ENCODE results near the gene ISCA1. TPM values are rescaled to one million over a fixed set of nuclear protein-coding genes. Genes with fewer than 3 reads are reported as not detected.

Gene ISCA1
- 20.6 TPM for total RNA-seq

DNA sequence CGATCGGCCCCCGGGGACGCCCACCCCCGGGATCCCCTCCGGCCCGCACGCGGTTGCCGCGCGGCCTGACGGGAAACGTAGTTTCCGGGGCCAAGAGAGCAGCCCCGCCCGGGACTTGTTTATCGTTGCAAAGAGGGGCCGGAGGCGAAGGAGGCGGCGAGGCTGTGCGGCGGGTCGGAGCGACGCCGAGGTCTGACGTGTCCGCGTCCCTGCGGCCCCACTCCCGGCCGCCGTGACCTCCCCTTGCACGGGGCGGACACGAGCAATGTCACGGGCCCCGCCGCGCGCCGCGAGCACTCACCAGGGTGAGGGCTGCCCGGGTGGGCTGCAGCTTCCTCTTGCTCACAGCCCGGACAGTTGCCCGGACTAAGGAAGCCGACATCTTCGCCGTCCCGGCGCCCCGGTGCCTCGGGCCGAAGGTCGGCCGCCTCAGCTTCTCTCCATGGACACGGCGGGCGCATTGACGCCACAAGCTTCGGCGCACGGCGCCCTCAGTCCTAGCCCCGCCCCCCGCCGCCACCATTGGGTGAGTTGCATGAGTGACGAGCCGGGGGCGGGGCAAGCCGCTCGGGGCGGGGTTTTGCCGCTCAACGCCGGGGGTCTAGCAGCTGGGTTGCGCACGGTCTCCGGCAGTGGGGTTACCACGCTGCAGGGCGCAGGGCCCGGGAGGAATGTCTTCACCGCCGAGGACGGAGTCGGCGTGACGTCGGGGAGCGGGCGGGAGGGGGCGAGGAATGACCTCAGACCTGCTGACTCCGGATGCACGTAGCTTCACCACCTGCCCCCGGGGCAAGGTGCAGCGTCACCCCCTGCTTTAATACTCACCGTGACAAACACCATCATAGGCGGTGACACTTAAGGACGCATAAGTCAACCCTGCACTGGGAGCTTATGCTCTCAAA, at the start of gene ISCA1:
TSS of gene ISCA1 (minus strand) at position 462 of the 902 bp plus-strand sequence. CDS start at position 382, 80 bp downstream.
- peak; percentile 94 to 98 for DNase-seq (ENCODE audit: low spot score in 2 of 2)
- H3K4me1 ChIP-seq: peaks cover 0 to 15% of the 10 kb centered on the region in 2 donors
- H3K9me3 ChIP-seq: no peaks in the 10 kb centered on the region
- H3K36me3 ChIP-seq: no peaks in the 10 kb centered on the region
- intact Hi-C loops (cut with DNase I): loop anchor here (1.0 to 5.0 kb wide), 5 partner anchors 72 to 1430 kb away; partner anchors contain the start of genes AGTPBP1, NAA35 and TUT7
- H3K27ac ChIP-seq: peak within 1 kb of the TSS; percentile 91 to 98
- TF ChIP-seq, protein P1, sequence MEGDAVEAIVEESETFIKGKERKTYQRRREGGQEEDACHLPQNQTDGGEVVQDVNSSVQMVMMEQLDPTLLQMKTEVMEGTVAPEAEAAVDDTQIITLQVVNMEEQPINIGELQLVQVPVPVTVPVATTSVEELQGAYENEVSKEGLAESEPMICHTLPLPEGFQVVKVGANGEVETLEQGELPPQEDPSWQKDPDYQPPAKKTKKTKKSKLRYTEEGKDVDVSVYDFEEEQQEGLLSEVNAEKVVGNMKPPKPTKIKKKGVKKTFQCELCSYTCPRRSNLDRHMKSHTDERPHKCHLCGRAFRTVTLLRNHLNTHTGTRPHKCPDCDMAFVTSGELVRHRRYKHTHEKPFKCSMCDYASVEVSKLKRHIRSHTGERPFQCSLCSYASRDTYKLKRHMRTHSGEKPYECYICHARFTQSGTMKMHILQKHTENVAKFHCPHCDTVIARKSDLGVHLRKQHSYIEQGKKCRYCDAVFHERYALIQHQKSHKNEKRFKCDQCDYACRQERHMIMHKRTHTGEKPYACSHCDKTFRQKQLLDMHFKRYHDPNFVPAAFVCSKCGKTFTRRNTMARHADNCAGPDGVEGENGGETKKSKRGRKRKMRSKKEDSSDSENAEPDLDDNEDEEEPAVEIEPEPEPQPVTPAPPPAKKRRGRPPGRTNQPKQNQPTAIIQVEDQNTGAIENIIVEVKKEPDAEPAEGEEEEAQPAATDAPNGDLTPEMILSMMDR (IDR thresholded peaks at IDR 0.05): no peak
- peak within 1 kb of the TSS; percentile 68 to 81 for H3K4me3 ChIP-seq
- H3K27me3 ChIP-seq: no peaks in the 10 kb centered on the region

DNA sequence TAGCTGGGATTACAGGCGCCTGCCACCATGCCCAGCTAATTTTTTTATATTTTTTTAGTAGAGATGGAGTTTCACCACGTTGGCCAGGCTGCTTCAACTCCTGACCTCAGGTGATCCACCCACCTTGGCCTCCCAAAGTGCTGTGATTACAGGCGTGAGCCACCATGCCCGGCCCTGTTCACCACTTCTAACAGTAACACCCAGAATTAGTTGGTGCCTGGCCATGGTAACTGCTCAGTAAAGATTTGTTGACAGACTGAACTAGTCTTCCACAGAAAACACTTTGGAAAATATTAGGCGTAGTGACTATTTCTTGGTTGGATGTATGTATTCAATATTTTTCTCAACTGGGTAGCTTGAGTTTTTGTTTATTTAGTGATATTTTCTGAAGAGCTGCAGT, 47.8 kb upstream of the ISCA1 start:
- H3K27ac ChIP-seq: no peak overlapping the region
- H3K4me3 ChIP-seq: no peak overlapping the region
- H3K36me3 ChIP-seq: peaks cover 38 to 53% of the 10 kb centered on the region in 2 donors
- no peaks in the 10 kb centered on the region for H3K9me3 ChIP-seq
- no peak for DNase-seq (ENCODE audit: low spot score in 2 of 2)
- TF ChIP-seq, protein P1 (IDR thresholded peaks at IDR 0.05): no peak
- H3K27me3 ChIP-seq: no peaks in the 10 kb centered on the region
- intact Hi-C loops (cut with DNase I): no loop called here
- no peaks in the 10 kb centered on the region for H3K4me1 ChIP-seq

DNA sequence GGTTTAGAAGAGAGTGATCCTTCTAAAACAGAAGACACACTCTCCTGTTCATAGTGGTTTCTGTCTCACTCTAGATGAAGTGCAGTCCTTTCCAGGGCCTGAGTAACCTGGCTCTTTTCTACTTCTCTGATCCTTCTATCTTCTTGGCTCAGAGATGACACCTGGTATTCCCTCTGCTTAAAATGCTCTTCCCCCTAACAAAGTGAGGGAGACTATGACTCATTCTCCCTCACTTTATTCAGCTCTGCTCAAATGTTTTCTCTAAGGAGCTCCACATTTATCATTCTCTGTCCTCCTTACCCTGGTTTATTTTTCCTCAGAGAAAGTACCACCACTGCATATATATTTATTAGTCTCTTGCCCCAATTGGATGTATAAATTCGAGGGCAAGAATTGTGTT, 47.3 kb upstream of the ISCA1 start:
- no peak overlapping the region for H3K27ac ChIP-seq
- H3K9me3 ChIP-seq: no peaks in the 10 kb centered on the region
- intact Hi-C loops (cut with DNase I): no loop called here
- H3K4me3 ChIP-seq: no peak overlapping the region
- no peak for DNase-seq (ENCODE audit: low spot score in 2 of 2)
- H3K27me3 ChIP-seq: no peaks in the 10 kb centered on the region
- H3K4me1 ChIP-seq: no peaks in the 10 kb centered on the region
- TF ChIP-seq, protein P1 (IDR thresholded peaks at IDR 0.05): no peak
- peaks cover 38 to 53% of the 10 kb centered on the region in 2 donors for H3K36me3 ChIP-seq

DNA sequence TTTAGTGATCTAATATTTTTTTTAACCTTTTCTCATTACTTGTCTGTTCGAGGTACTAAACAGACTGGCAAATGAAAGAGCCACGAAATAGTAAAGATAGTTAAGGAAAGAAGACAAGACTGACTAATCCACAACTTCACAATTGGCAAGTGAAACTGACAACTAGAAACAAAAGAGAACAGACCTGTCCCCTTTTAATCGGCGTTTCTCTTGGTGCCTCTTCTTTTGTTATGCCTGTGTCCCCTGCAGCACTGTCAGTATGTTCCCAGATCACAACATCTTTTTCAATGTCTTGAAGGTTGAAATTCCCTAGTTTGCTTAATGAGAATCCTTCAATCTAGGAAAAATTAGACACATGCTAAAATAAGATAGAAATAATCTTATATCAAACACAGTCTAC, 45.8 kb upstream of the ISCA1 start:
- TF ChIP-seq, protein P1 (IDR thresholded peaks at IDR 0.05): no peak
- Histone ChIP-seq H3K4me3 (no peak overlapping the region), H3K4me1 (no peaks in the 10 kb centered on the region), H3K27ac (no peak overlapping the region), H3K9me3 (no peaks in the 10 kb centered on the region), H3K36me3 (peaks cover 49 to 59% of the 10 kb centered on the region in 2 donors), H3K27me3 (no peaks in the 10 kb centered on the region)
- intact Hi-C loops (cut with DNase I): no loop called here
- DNase-seq (ENCODE audit: low spot score in 2 of 2): no peak

DNA sequence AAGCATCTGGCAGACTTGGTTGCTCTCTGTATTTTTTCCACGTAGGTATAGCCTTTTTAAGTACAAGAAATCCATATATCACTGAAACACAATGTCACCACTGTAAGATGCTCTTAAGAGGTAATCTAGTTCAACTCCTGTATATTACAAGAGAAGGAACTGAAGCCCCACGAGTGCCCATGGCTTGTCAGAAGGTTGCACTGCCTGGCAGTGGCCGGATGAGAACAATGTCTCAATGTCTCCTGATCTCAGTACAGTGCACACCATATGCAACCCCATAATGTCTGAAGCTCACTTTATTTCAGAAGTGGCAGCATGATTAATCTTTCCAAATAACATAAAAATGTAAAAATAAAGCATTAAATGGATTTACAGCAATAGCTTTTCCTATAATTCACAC, 44.2 kb upstream of the ISCA1 start:
- peaks cover 57 to 74% of the 10 kb centered on the region in 2 donors for H3K36me3 ChIP-seq
- no peak for DNase-seq (ENCODE audit: low spot score in 2 of 2)
- H3K9me3 ChIP-seq: no peaks in the 10 kb centered on the region
- H3K4me3 ChIP-seq: no peak overlapping the region
- no peaks in the 10 kb centered on the region for H3K4me1 ChIP-seq
- TF ChIP-seq, protein P1 (IDR thresholded peaks at IDR 0.05): no peak
- H3K27me3 ChIP-seq: no peaks in the 10 kb centered on the region
- H3K27ac ChIP-seq: no peak overlapping the region
- intact Hi-C loops (cut with DNase I): no loop called here

Measured in ascending aorta (tissue), 2 donors.